K562 (cell line): Measurements from ENCODE around the gene CSNK1G1. TPM values are rescaled to one million over a fixed set of nuclear protein-coding genes. Genes with fewer than 3 reads are reported as not detected.

ENCODE experiments used
- AFF1 ChIP-seq, 2 experiments: fragments of 450-650 bp; IDR thresholded peaks; 2 replicates each; pipeline ENCODE4 v1.6.1; 2018; ENCODE audit warnings: mild to moderate bottlenecking in 2 of 2, low read depth in 1 of 2; ENCODE audit not compliant: partially characterized antibody in 2 of 2
- GTF3C2 ChIP-seq: IDR thresholded peaks from 3 replicates; pipeline ENCODE4 v1.6.1; 2011; ENCODE audit warnings: borderline replicate concordance, mild to moderate bottlenecking, moderate library complexity; ENCODE audit not compliant: insufficient read length; ENCODE audit errors: extremely low read depth
- HNRNPLL ChIP-seq: fragments of 200-400 bp; formaldehyde crosslinking; IDR thresholded peaks from 2 replicates; pipeline ENCODE4 v1.6.1; 2017; ENCODE audit warnings: low read length, low read depth, mild to moderate bottlenecking; ENCODE audit not compliant: poor library complexity, severe bottlenecking
- ILF3 ChIP-seq: fragments of 450-650 bp; IDR thresholded peaks from 2 replicates; pipeline ENCODE4 v1.6.1; 2018; ENCODE audit warnings: antibody characterized with exemption, mild to moderate bottlenecking, moderate library complexity, borderline replicate concordance
- OTX1 ChIP-seq: fragments of 450-650 bp; formaldehyde crosslinking; IDR thresholded peaks from 2 replicates; pipeline ENCODE4 v1.4.0; 2022; ENCODE audit warnings: mild to moderate bottlenecking
- RERE ChIP-seq: sonication (generic); formaldehyde crosslinking; IDR thresholded peaks from 2 replicates; pipeline ENCODE4 v1.8.0; 2023; ENCODE audit warnings: missing genetic modification reagents, mild to moderate bottlenecking, borderline replicate concordance
- TBL1XR1 ChIP-seq, 2 experiments: IDR thresholded peaks; 2 replicates each; pipeline ENCODE4 v1.6.1; 2012; ENCODE audit warnings: improper control_type of control experiment in 2 of 2, low read length in 2 of 2, mild to moderate bottlenecking in 1 of 2
- ZBTB17 ChIP-seq: fragments of 450-650 bp; formaldehyde crosslinking; IDR thresholded peaks from 2 replicates; pipeline ENCODE4 v1.4.0; 2020; ENCODE audit warnings: mild to moderate bottlenecking
- ZBTB33 ChIP-seq: sonication (generic); formaldehyde crosslinking; IDR thresholded peaks from 2 replicates; pipeline ENCODE4 v1.8.1; 2023; ENCODE audit warnings: mild to moderate bottlenecking, missing genetic modification reagents
- polyA plus RNA-seq, 8 experiments: library from polyadenylated mRNA; depleted of rRNA in 4 of 8; stranded (reverse) in 5 of 8; unstranded in 3 of 8; fragments of >200 nt; fragmentation: Nextera tagmentation in 2 of 8; fragmentation: Illumina TruSeq in 1 of 8; extraction: Ambion mirVana in 2 of 8; extraction: Trizol in 1 of 8; gene quantifications; 2 replicates each; pipeline versions ENCODE4 v1.2.1 to v1.2.3, GENCODE V29; 2011 to 2014; ENCODE audit warnings: inconsistent platforms in 1 of 8, missing spikeins in 1 of 8
- total RNA-seq, 7 experiments: library from RNA; depleted of rRNA in 6 of 7; stranded (reverse); fragments of >200 nt in 6 of 7; fragmentation: Illumina TruSeq in 2 of 7; extraction: Trizol in 2 of 7; gene quantifications; 2 replicates each; pipeline versions ENCODE4 v1.2.1 to v1.2.3, GENCODE V29; 2011 to 2021; ENCODE audit warnings: low replicate concordance in 1 of 7

The CSNK1G1 gene
- total and polyA plus RNA-seq, 9 of the 15 experiments (the other 6 are each of a cell fraction or from before 2014, with no cell fraction given) = 4.5 to 18.5 (median 9.5) TPM

GRCh38 chr15:64355944-64356709, at the start of gene CSNK1G1 (continued):
- no peak for TF ChIP-seq AFF1 (IDR thresholded peaks at IDR 0.05; ENCODE audit: low read depth in 1 of 2, partially characterized antibody in 2 of 2)
- TF ChIP-seq ZBTB33 = 0 out of 2 replicates have a peak, but pooled peaks have one; percentile 10
- no peak for TF ChIP-seq ILF3
- TF ChIP-seq OTX1 (CRISPR knock-in tag) = no peak
- TF ChIP-seq HNRNPLL = no peak
- TF ChIP-seq RERE (CRISPR knock-in tag) = no peak
- no peak for TF ChIP-seq TBL1XR1 (IDR thresholded peaks at IDR 0.05; ENCODE audit: low read length in 2 of 2)
- no peak for TF ChIP-seq ZBTB17 (CRISPR knock-in tag)
- TF ChIP-seq GTF3C2 = no peak
